RCC 7860 (cell line): Measurements from ENCODE around the gene LIPK.
"Not testable (repeated sequence)": the region's sequence is repeated elsewhere in the genome, so short reads cannot be mapped to it uniquely, and the experiment has no call there.

ENCODE experiments used
- DNase-seq: peaks from one replicate; pipeline ENCODE4 v3.0.0-alpha.2; 2015; ENCODE audit warnings: low spot score
- FAIRE-seq: peaks from 2 replicates; lab custom pipeline; 2012; peaks lifted over from hg19 to GRCh38; lab: Jason Lieb, UNC

Gene LIPK, protein sequence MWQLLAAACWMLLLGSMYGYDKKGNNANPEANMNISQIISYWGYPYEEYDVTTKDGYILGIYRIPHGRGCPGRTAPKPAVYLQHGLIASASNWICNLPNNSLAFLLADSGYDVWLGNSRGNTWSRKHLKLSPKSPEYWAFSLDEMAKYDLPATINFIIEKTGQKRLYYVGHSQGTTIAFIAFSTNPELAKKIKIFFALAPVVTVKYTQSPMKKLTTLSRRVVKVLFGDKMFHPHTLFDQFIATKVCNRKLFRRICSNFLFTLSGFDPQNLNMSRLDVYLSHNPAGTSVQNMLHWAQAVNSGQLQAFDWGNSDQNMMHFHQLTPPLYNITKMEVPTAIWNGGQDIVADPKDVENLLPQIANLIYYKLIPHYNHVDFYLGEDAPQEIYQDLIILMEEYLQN

DNA sequence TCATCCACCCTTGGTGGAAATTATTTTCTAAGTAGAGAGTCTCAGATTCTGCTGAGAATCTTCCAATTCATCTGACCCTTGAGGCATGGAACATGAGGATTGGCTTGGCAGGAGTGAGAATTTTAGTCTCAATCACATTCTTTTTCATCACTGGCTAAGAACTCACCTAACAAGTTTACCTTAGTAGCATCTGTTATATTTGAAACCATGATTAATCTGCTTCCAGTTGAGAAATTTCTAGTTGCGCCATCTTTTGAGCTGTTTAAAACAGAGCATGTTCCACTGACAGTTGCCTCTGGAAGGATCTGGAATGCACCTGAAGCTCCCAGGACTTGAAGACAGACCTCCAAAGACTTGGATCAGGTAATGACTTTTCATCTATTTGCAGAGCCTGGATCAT lies at the start of gene LIPK:
Gene LIPK, plus strand, starts transcription at position 292 of the 400 bp plus-strand sequence. CDS start 18,295 bp downstream, outside the sequence.
- FAIRE-seq (no peak), DNase-seq (no peak)

DNA sequence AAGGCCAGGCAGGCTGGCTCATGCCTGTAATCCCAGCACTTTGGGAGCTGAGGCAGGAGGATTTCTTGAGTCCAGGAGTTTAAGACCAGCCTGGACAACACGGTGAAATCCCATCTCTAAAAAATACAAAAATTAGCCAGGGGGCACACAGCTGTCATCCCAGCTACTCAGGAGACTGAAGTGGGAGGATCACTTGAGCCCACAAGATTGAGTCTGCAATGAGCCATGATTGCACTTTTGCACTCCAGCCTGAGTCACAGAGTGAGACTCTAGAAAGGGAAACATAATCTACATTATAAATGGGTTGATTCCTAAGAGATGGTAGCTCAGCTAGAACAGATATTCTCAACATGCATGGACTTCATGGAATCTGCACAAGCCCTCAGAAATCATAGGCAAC lies 48.1 kb upstream of the LIPK start:
- FAIRE-seq (no peak), DNase-seq (no peak)

DNA sequence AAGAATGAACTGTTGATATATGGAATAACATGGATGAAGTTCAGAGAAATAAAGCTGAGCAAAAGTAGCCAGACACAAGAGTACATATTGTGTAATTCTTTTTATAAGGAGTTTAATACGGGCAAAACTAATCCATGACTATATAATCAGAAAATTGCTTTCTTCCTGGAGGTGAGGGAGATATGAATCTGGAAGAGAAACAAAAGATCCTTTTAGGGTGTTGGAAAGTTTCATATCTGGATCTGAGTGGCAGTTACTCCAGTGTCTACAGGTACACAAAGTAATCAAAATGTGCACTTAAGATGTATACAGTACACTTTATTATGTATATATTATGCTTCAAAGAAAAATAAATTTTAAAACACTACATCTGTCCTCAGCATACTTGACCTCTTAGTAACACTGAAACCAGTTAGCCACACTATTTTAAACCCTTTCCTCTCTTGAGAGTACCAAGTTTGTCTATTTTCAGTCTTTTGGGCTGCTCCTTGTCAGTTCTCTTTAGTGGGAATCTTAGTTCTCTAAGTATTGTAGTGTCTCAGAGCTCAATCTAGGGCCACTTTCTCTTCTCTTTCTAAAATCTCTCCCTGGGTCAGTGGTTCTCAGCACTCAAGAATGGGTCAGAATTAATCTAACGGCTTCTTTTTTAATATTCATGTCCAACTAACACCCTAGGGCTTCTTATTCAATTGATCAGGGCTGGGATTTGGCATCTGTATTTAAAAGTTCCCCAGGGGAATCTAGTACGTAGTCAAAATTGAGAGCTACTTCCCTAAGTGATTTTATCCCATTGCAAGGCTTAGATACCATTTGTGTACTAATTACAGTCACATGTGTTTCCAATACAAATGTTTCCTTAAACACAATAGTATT lies 46.1 kb upstream of the LIPK start:
- FAIRE-seq (no peak), DNase-seq (no peak)

DNA sequence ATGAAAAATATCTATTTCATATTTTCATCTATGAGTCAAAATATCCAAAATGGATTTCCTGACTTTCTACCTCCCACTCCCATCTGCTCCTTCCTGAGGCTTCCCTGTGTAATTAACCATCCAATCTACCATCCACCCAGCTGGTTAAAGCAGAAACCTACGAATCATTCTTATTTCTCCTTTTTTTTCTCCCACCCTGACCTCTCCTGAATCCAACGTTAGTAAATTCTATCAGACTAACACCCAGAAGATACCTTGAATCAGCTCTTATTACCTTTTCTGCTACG lies 45.5 kb upstream of the LIPK start:
- DNase-seq = no peak
- FAIRE-seq = no peak

DNA sequence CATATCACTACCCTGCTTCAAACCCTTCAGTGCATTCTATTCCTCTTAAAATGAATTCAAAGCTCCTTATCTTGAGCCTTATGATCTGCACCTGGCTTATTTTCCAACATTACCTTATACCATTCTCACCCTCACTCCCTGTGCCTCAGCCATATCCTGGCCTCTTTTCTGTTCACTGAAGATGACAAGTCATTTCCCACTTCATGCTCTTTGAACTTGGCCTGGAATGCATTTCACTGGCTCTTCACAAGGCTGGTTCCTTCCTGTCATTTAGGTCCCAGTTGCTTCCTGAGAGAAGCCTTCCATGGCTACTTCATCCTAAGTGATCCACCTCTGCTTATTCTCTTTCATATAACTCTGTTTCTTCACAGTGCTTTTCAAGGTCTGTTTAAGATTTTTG lies 45.0 kb upstream of the LIPK start:
- FAIRE-seq (no peak), DNase-seq (no peak)

DNA sequence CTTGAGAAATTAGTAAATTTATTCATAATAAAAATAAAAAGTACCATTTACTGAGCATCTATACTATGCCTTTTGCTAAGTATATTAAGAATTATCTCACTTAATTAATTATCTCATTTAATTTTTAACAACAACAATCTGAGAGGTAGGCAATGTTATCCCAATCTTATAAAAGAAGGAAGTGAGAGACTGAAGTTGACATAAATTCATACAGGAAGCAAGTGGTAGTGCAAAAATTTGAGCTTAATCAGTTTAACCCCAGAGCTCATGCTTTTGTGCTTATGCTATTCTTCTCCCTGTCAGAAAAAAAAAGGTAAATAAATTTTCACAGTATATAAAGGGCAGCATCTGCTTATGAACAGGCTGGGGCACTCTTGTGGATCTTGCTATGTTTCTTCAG lies 44.5 kb upstream of the LIPK start:
- FAIRE-seq (no peak), DNase-seq (no peak)

DNA sequence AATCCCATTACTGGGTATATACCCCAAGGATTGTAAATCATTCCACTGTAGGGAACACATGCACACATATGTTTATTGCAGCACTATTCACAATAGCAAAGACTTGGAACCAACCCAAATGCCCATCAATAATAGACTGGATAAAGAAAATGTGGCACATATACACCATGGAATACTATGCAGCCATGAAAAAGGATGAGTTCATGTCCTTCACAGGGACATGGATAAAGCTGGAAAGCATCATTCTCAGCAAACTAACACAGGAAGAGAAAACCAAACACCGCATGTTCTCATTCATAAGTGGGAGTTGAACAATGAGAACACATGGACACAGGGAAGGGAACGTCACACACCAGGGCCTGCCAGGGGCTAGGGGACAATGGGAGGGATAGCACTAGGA lies 42.9 kb upstream of the LIPK start:
- FAIRE-seq, DNase-seq: not testable (repeated sequence)

DNA sequence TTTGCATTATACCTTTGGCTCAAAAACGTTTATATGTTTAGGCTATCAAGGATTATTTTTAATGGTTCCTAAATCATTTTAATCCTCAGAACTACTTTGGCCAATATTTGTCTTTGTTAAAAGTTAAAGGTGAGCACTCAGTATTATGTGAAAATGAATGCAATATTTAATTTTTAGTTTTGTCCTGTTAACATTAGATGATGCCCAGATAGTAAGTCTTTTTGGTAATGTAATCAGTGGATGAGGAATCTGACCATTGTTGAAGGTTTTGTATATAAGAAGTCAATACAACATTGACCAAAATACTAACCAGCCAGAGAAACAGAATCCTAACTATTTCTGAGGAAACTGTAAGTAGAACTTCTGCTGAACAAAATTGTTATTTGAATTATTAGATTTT lies 41.9 kb upstream of the LIPK start, which contains the start of gene LIPF:
Gene LIPF, plus strand, starts transcription at position 301 of the 400 bp plus-strand sequence. CDS start 2,856 bp downstream, outside the sequence.
- no peak for FAIRE-seq
- DNase-seq = no peak

DNA sequence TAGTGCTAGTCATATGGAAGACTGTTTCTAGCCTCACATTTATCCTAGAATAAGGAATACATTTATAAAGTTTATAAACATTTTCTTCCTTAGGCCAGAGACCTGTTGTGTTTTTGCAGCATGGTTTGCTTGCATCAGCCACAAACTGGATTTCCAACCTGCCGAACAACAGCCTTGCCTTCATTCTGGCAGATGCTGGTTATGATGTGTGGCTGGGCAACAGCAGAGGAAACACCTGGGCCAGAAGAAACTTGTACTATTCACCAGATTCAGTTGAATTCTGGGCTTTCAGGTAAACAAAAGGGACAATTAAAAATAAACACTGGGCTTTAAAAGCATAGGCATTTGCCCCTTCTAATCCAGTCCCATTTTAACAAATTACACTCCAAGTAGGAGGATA lies 37.6 kb upstream of the LIPK start:
- FAIRE-seq (no peak), DNase-seq (no peak)

DNA sequence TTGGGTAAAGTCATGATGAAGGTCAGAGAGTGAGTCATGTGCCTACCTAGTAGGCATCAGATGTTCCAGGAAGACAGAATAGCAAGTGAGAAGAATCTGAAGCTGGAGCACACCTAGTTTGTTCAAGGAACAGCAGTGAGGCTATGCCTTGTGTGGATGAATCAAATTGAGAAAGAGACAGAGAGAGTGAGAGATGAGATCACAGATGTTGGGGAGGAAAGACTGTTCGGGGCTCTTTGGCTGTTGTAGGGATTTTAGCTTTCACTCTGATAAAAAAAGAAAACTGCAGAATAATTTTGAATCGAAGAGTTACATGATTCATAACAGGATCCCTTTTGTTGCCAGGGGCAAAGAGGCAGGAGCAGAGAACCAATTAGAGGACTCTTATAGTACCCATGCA lies 35.6 kb upstream of the LIPK start:
- FAIRE-seq (no peak), DNase-seq (no peak)

DNA sequence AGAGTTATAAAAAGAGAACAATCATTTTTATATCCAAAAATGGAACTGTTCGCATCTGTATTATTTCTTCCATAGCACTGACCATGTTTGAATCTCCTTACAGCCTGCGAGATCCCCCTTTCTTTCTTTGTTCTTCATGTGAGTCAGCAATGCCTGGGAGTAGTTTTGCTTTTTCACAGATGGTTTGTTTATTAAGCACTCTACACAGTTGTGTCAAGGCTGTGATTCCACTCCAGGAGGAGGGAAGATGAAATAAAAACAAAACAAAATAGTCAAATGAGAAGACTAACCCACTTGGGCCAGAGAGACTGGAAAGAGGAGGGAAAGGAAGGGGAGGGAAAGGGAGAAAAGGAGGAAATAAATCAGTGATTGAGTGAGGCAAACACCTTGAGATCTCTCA lies 34.0 kb upstream of the LIPK start:
- DNase-seq = no peak
- peak; percentile 21 for FAIRE-seq

DNA sequence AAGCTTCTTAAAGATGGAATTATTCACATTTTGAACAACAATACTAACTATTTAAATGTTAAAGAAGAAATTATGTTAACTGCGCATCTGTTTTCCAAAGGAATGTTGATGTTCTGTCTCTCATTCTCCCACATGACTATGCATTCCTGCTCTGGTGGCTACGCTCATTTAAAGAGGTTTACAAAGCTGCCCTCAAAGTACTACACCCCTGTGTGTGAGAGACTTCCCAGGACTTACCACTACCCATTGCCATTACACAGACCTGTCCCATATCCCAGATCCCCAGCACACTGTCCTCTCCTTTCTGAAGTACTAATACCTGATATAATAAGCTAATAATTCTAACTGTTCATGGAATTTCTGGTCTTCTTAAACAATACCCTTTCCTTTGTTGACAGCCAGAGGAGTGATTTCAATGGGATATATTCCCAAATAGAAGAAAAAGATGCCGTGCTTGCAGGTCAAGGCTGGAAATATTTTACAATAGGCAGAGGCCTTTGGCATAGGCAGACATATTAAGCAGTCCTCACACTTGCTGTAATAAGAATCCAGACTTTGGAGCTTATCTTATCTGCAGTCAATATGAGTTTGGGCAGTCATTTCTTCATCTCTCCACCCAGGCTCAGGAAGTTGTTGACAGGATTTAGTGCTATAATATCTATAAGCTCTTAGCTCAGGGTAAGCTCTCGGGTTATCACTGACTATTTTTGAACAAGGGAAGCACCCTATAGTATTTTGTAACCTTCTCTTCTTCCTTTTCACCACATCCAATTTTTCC lies 29.6 kb upstream of the LIPK start:
- no peak for FAIRE-seq
- DNase-seq = no peak

DNA sequence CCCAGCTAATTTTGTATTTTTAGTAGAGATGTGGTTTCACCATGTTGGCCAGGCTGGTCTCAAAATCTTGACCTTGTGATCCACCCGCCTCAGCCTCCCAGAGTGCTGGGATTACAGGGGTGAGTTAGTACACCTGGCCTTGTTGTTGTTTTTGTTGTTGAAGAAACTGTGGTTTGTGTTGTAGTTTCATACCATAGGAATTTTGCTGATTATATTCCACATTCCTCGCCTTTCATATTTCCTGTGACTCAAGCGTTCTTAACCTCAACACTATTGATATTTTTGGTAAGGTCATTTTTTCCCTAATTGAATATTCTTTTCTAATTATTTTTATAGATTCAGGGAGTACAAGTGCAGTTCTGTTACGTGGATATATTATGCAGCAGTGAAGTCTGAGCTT lies 25.1 kb upstream of the LIPK start:
- DNase-seq (no peak), FAIRE-seq (no peak)

DNA sequence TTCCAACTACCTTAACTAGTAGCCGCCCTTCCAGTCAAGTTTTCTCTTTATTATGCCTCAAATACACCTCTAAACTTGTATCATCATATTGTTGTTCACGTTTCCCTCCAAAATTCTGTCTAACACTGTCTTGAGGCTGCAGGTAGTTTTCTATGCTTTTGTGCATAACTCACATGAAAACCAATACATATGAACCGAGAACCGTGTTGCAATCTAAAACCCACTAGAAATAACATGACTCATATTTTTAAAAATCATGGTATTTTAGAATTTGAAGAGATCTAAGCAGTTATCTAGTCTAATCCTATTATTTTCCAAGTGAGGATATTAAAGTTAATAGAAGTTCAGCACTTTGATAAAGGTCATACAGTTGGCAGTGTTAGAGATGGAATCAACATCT lies 23.6 kb upstream of the LIPK start:
- FAIRE-seq (no peak), DNase-seq (no peak)

DNA sequence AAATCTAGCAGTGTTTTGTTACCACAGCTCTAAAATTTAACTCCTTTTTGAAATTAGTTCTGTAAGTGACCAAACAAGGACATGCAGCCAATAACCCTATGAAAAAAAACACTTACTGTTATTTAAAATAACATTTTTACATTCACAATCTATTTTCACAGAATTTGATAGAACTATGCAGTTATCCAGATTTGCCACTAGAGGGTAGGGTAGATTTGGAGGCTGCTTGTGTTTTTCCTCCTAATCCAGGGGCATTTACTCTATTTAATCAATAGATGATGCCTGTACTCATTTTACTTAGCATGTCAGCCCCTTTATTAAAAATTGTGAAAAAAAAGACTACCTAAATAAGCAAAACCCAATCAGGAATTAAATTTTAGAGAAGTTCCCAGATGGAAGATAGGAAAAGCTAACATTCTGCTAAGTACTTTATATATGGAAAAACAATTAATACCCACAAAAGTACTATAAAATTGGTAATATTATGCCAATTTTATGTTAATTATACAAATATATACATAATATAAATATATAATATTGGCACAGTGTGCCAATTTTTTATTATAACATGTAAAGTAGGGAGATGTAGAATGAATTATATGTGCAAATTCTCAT lies 18.1 kb upstream of the LIPK start:
- peak; percentile 55 for FAIRE-seq
- DNase-seq = peak; percentile 25

DNA sequence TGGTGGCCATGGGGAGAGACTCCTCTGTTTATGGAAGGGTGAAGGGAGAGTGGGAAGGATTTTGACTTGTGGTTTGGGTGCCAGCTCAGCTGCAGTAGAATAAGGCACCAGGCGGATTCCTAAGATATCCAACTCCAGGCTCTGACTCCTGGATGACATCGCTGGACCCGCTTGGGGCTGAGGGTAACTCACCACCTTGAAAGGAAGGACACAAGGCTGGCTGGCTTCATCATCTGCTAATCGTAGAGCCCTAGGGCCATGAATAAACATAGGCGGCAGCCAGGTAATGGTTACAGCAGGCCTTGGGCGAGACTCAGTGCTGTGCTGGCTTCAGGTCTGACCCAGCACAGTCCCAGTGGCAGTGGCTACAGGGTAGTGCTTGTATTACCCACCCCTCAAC lies 16.7 kb upstream of the LIPK start:
- no peak for FAIRE-seq
- DNase-seq = no peak

DNA sequence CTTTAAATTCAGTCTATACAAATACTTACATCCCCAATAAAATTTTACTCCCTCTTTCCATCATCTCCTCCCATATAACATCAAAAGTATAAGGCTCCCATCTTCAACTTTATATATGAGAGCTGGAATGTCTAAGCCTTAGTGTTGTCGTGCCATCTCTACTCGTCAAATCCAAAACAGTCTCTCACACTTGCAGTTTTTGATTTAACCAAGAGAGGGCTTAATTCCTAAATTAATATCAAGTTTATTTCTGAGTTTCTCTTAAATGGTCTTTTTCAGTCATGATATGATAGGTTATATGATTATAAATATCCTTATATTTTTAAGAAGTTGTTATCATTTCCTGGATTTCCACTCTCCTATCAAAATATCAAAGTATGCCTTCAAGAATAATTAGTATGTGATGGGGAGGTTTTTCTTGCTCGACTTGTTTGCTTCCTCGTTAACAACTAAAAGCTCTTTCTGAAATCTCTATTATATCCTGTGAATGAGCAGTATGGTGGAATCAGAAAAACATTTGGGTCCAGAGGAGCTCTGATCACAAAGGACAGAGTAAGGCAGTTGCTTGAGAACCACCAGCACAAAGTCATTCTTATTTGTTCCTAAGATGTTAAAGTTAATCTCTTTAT lies 12.5 kb upstream of the LIPK start:
- no peak for DNase-seq
- peak; percentile 59 for FAIRE-seq

DNA sequence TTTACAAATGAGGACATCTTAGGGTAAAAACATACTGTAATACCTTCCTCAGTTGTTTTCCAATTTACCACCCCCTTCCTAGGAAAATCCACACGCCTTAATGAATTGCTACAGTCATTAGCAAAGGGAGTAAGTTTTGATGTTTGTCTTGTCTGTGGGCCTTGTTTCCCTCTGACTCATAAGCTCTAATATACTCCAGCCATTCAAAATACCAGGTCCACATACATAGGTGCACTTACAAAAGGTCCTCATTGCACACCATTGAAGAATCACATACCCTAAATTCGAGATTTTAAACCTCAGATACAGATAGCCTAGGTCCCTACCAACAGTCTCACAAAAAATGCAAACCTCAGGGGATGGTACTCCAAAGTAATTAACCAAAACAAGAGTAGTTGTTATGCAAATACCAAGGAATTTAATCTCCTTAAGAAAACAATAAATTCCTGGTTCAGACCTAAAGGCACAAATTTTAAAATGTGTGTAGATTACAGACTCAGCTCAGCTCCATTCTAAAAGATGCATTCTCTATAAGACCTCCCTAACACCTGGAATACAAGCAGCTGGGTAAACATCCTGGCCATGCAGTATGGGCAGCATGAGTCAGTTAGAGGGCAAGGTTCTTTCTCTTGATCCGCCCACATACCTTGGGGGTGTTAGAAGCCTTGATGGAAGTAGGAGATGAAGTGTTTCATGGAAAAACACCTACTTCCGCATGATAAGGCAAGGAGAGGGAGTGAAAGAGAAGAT lies 3.0 kb upstream of the LIPK start:
- FAIRE-seq (no peak), DNase-seq (peak; percentile 43)

DNA sequence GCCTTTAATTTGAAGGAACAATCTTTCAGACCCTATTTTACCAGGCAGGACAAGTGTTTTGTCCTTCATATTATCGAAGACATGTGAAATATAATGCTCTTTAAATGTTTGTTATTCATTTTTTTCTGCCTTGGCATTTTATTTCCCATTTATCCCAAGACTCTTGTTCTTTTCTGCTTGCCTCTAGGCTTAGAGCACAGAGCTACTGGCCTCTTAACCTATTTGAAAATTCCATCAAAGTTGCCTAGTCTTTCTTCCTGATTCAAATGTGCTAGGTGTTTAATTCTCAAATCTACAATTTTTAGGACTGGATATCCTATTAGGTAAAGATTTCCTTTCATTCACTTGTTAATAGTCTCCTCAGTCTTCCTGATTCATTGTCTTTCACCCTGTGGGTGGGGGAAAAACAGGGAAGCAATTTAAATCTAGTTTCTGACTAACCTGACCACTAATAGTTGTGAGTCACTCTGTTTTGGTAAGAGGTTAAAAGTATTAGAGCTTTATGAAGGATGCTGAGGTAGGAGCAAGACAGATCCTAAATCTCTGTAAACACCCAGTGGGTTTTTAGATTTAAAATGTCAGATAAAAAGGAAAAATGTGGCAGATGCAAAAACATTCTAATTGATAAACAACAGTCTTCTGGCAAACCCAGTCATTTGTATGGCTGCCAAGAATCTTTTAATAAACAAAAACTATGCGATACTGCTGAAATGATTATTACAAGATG lies 1.5 kb downstream of the LIPK start:
- FAIRE-seq = peak; percentile 98
- DNase-seq = peak; percentile 58
